H1 (cell line): ENCODE data around the gene MDH1. TPM values are rescaled to one million over a fixed set of nuclear protein-coding genes. Genes with fewer than 3 reads are reported as not detected.

ENCODE experiments used
- SUZ12 ChIP-seq: fragments of 200-600 bp; sonication (generic); IDR thresholded peaks from 2 replicates; pipeline ENCODE4 v1.6.1; 2012; ENCODE audit warnings: mild to moderate bottlenecking, inconsistent platforms, low read length, moderate library complexity, mixed read lengths
- TAF1 ChIP-seq: IDR thresholded peaks from 2 replicates; pipeline ENCODE4 v1.6.1; 2011; ENCODE audit warnings: mild to moderate bottlenecking, low read depth, low read length
- YY1 ChIP-seq: IDR thresholded peaks from 2 replicates; pipeline ENCODE4 v1.6.1; 2011; ENCODE audit warnings: low read depth, mild to moderate bottlenecking, low read length
- polyA plus RNA-seq, 7 experiments: library from polyadenylated mRNA; depleted of rRNA in 3 of 7; stranded (reverse) in 5 of 7; unstranded in 2 of 7; fragments of >200 nt in 5 of 7; fragments of 200-250 nt in 2 of 7; gene quantifications; 1 replicate in 5 of 7; 2 replicates in 1 of 7; 4 replicates in 1 of 7; pipeline versions ENCODE4 v1.2.1 to v1.2.3, GENCODE V29; 2011 to 2013; ENCODE audit warnings: missing spikeins in 2 of 7, mixed read lengths in 2 of 7
- total RNA-seq: library from RNA; stranded (reverse); fragmentation: NEBNext Ultra II Directional; extraction: Animal tissue kit (Norgen Biotek cat#: 25700); gene quantifications from 2 replicates; pipeline ENCODE4 v1.2.1, GENCODE V29; 2021

MDH1 gene
- total and polyA plus RNA-seq, 2 of the 8 experiments (the other 6 are each of a cell fraction or from before 2014, with no cell fraction given), result 353 to 376 TPM

DNA sequence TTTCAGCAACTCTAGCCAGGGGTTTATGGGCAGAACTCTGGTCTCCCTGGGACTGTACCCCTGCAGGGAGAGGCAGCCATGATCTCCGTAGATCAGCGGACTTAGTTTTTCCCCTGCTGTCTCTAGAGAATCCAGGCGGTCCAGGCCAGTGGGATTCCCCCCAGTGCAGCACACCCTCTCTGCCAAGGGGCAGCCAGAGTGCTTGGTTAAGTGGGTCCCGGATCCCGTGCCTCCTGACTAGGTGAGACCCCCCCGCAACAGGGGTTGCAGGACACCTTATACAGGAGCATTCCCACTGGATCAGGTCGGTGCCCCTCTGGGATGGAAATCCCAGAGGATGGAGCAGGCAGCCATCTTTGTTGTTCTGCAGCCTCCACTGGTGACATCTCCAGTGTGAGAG lies 33.5 kb upstream of the MDH1 start (continued):
- TF ChIP-seq TAF1, result no peak
- TF ChIP-seq SUZ12, result no peak
- no peak for TF ChIP-seq YY1
